Right lobe of liver (tissue), 6 donors: ENCODE results near the gene TRAPPC6A. TPM values are rescaled to one million over a fixed set of nuclear protein-coding genes. Genes with fewer than 3 reads are reported as not detected.

Experiments used
- ATAC-seq, 4 donors: fragments of 200-7000 bp; cut with Tn5 transposase; one replicate each; pipeline ENCODE4 v1.9.1; 2020; ENCODE audit warnings: mild to moderate bottlenecking in 4 of 4, moderate library complexity in 4 of 4
- DNase-seq, 3 donors: peaks; one replicate each; pipeline ENCODE4 v3.0.0-alpha.2; 2020
- H3K27ac ChIP-seq, 3 donors: fragments of 200-600 bp; one replicate each; pipeline ENCODE4 v1.8.0; 2022
- H3K27me3 ChIP-seq, 2 donors: fragments of 200-600 bp; one replicate each; pipeline ENCODE4 v1.8.0; 2022
- H3K36me3 ChIP-seq, 4 donors: fragments of 200-600 bp; sonication (generic) in 1 of 4; one replicate each; pipeline versions ENCODE4 v1.5.1 to v1.8.0; 2017 to 2022; ENCODE audit warnings: control low read depth in 1 of 4
- H3K4me1 ChIP-seq, 4 donors: fragments of 200-600 bp; sonication (generic) in 1 of 4; one replicate each; pipeline versions ENCODE4 v1.5.1 to v1.8.0; 2017 to 2022; ENCODE audit warnings: control low read depth in 1 of 4
- H3K4me3 ChIP-seq, 3 donors: fragments of 200-600 bp; one replicate each; pipeline ENCODE4 v1.8.0; 2022
- H3K9me3 ChIP-seq, 4 donors: fragments of 200-600 bp; sonication (generic) in 1 of 4; one replicate each; pipeline versions ENCODE4 v1.5.1 to v1.8.0; 2017 to 2022; ENCODE audit warnings: control low read depth in 1 of 4
- CTCF ChIP-seq, 4 donors: fragments of 200-600 bp in 3 of 4; fragments of 450-650 bp in 1 of 4; IDR thresholded peaks; one replicate each; pipeline versions ENCODE4 v1.5.1 to v1.8.0; 2016 to 2022; ENCODE audit warnings: antibody characterized with exemption in 4 of 4, mild to moderate bottlenecking in 2 of 4
- POLR2A ChIP-seq: fragments of 450-650 bp; IDR thresholded peaks from one replicate; pipeline ENCODE4 v1.6.1; 2017; ENCODE audit warnings: antibody characterized with exemption, mild to moderate bottlenecking
- WGBS: methylation state at CpG from one replicate; pipeline ENCODE4 v1.1.6; 2018; ENCODE audit warnings: low coverage, low lambda C conversion rate; ENCODE audit not compliant: insufficient coverage; ENCODE audit errors: missing lambda C conversion rate; 5-methylcytosine and 5-hydroxymethylcytosine counted together
- intact Hi-C, 2 donors: fragments of 100-400 bp; cut with DNase I; formaldehyde crosslinking; loops; one replicate each; pipeline versions ENCODE4 v1.11.2 to v1.14.1; 2022
- total RNA-seq, 6 experiments: library from RNA; depleted of rRNA in 2 of 6; stranded (reverse); fragments of >200 nt in 2 of 6; fragmentation: NEBNext Ultra II Directional in 3 of 6; extraction: Animal tissue kit (Norgen Biotek cat#: 25700) in 3 of 6; gene quantifications; one replicate each; pipeline versions ENCODE4 v1.1.0 to v1.2.4, GENCODE V29; 2016 to 2023
- donor health status: DM: no; HTN: yes; CAD: no.
- donor health status: DM: no; HTN: no; CAD: no.
- donor health status: DM: no; HTN: no; CAD: no.
- donor health status: DM: no; HTN: yes; CAD: no.
- donor health status: DM: no; HTN: yes; CAD: no.

Gene TRAPPC6A
- total RNA-seq, 6 experiments from 2014 or later = 13.1 to 33.3 (median 23.7) TPM

- DNase-seq (no peak), ATAC-seq (no peak)
- WGBS = 86% methylated on average over 6 of the region's 11 CpGs
- TF ChIP-seq CTCF (IDR thresholded peaks at IDR 0.05) (no peak), POLR2A (no peak)
- no peak overlapping the region for H3K27ac ChIP-seq
- H3K27me3 ChIP-seq = peaks cover 0 to 24% of the 10 kb centered on the region in 2 donors
- no peak overlapping the region for H3K4me3 ChIP-seq
- intact Hi-C loops = loop anchor here in 1 of 2 donors (10.0 kb wide), 1 partner anchor 188 kb away; the partner anchor contains the start of gene KLC3
- H3K36me3 ChIP-seq = no peaks in the 10 kb centered on the region
- peaks cover 0 to 20% (median 8%) of the 10 kb centered on the region in 4 donors for H3K4me1 ChIP-seq
- no peaks in the 10 kb centered on the region for H3K9me3 ChIP-seq
Measured at GRCh38 chr19:45156751-45157150, 21.3 kb downstream of the TRAPPC6A start.

GRCh38 chr19:45156011-45156630, 21.9 kb downstream of the TRAPPC6A start:
- intact Hi-C loops = loop anchor here in 1 of 2 donors (10.0 kb wide), 1 partner anchor 189 kb away; the partner anchor contains the start of gene KLC3
- WGBS = 71% methylated on average over 1 of the region's 11 CpGs
- H3K4me3 ChIP-seq = no peak overlapping the region
- no peak for ATAC-seq
- no peaks in the 10 kb centered on the region for H3K9me3 ChIP-seq
- H3K36me3 ChIP-seq = no peaks in the 10 kb centered on the region
- H3K27me3 ChIP-seq = peaks cover 0 to 24% of the 10 kb centered on the region in 2 donors
- peaks cover 0 to 20% (median 8%) of the 10 kb centered on the region in 4 donors for H3K4me1 ChIP-seq
- TF ChIP-seq POLR2A = no peak
- TF ChIP-seq CTCF (IDR thresholded peaks at IDR 0.05) = no peak
- DNase-seq = no peak
- H3K27ac ChIP-seq = no peak overlapping the region

GRCh38 chr19:45154064-45154827, 23.8 kb downstream of the TRAPPC6A start:
- intact Hi-C loops = loop anchor here in 1 of 2 donors (10.0 kb wide), 1 partner anchor 191 kb away; the partner anchor contains the start of gene KLC3
- Histone ChIP-seq H3K4me3 (no peak overlapping the region), H3K36me3 (no peaks in the 10 kb centered on the region), H3K4me1 (peaks cover 0 to 20% (median 8%) of the 10 kb centered on the region in 4 donors), H3K27ac (no peak overlapping the region), H3K9me3 (no peaks in the 10 kb centered on the region), H3K27me3 (peaks cover 0 to 24% of the 10 kb centered on the region in 2 donors)
- TF ChIP-seq POLR2A (no peak), CTCF (IDR thresholded peaks at IDR 0.05) (no peak)
- ATAC-seq (peak; percentile 9 to 66 (median 37)), DNase-seq (no peak)
- 21% methylated on average over 14 of the region's 19 CpGs for WGBS

- Histone ChIP-seq H3K4me3 (peak overlapping the region in 1 of 3 donors; percentile 24), H3K27me3 (peaks cover 0 to 24% of the 10 kb centered on the region in 2 donors), H3K9me3 (no peaks in the 10 kb centered on the region), H3K36me3 (no peaks in the 10 kb centered on the region), H3K27ac (no peak overlapping the region), H3K4me1 (peaks cover 0 to 20% (median 8%) of the 10 kb centered on the region in 4 donors)
- 1% methylated on average over 14 of the region's 69 CpGs for WGBS
- ATAC-seq (peak; percentile 18 to 42 (median 32)), DNase-seq (peak in 1 of 3 donors; percentile 49)
- TF ChIP-seq CTCF (IDR thresholded peaks at IDR 0.05) = no peak
- TF ChIP-seq POLR2A = no peak
- intact Hi-C loops = loop anchor here in 1 of 2 donors (10.0 kb wide), 1 partner anchor 191 kb away; the partner anchor contains the start of gene KLC3
Measured at GRCh38 chr19:45153339-45154063, 24.5 kb downstream of the TRAPPC6A start.
